ENCODE results near the gene FKBP1A.
A peak's percentile ranks its signal among the peaks of the same experiment; 100 is the strongest.

FKBP1A gene

GRCh38 chr20:1377341-1377871 is 15.4 kb downstream of the FKBP1A start:
- H3K4me2 ChIP-seq (ENCODE audit: low read length), result no peak overlapping the region
- peaks cover 13% of the 10 kb centered on the region for H3K4me1 ChIP-seq
- H3K27ac ChIP-seq, result peak overlapping the region; percentile 34
- H2AFZ ChIP-seq, result no peak overlapping the region
- TF ChIP-seq CTCF (IDR thresholded peaks at IDR 0.05), result no peak
- no peak overlapping the region for H3K4me3 ChIP-seq (ENCODE audit: low read depth, low read length)
- H3K9ac ChIP-seq, result no peak overlapping the region
- no peaks in the 10 kb centered on the region for H3K9me3 ChIP-seq (ENCODE audit: control insufficient read depth, low read length)
- no peaks in the 10 kb centered on the region for H3K27me3 ChIP-seq (ENCODE audit: control insufficient read depth, insufficient read depth, low read length)
- no peaks in the 10 kb centered on the region for H3K36me3 ChIP-seq (ENCODE audit: control insufficient read depth, insufficient read depth, low read length)
- H3K79me2 ChIP-seq, result peaks cover 21% of the 10 kb centered on the region

- H3K27ac ChIP-seq, result peak overlapping the region; percentile 34
- no peak overlapping the region for H3K4me3 ChIP-seq (ENCODE audit: low read depth, low read length)
- peaks cover 13% of the 10 kb centered on the region for H3K4me1 ChIP-seq
- H3K79me2 ChIP-seq, result peaks cover 13% of the 10 kb centered on the region
- TF ChIP-seq CTCF (IDR thresholded peaks at IDR 0.05), result no peak
- no peak overlapping the region for H2AFZ ChIP-seq
- H3K27me3 ChIP-seq (ENCODE audit: control insufficient read depth, insufficient read depth, low read length), result no peaks in the 10 kb centered on the region
- no peaks in the 10 kb centered on the region for H3K36me3 ChIP-seq (ENCODE audit: control insufficient read depth, insufficient read depth, low read length)
- H3K9me3 ChIP-seq (ENCODE audit: control insufficient read depth, low read length), result no peaks in the 10 kb centered on the region
- no peak overlapping the region for H3K9ac ChIP-seq
- H3K4me2 ChIP-seq (ENCODE audit: low read length), result no peak overlapping the region
Measured at GRCh38 chr20:1376408-1377270, 16.2 kb downstream of the FKBP1A start.

GRCh38 chr20:1376007-1376406 is 16.8 kb downstream of the FKBP1A start:
- Histone ChIP-seq H3K4me1 (peaks cover 10% of the 10 kb centered on the region), H3K4me2 (ENCODE audit: low read length) (no peak overlapping the region), H3K36me3 (ENCODE audit: control insufficient read depth, insufficient read depth, low read length) (no peaks in the 10 kb centered on the region), H3K9ac (no peak overlapping the region), H3K27ac (peak overlapping the region; percentile 34), H3K4me3 (ENCODE audit: low read depth, low read length) (no peak overlapping the region), H3K27me3 (ENCODE audit: control insufficient read depth, insufficient read depth, low read length) (no peaks in the 10 kb centered on the region), H3K9me3 (ENCODE audit: control insufficient read depth, low read length) (no peaks in the 10 kb centered on the region), H3K79me2 (peaks cover 16% of the 10 kb centered on the region), H2AFZ (no peak overlapping the region)
- no peak for TF ChIP-seq CTCF (IDR thresholded peaks at IDR 0.05)

DNA sequence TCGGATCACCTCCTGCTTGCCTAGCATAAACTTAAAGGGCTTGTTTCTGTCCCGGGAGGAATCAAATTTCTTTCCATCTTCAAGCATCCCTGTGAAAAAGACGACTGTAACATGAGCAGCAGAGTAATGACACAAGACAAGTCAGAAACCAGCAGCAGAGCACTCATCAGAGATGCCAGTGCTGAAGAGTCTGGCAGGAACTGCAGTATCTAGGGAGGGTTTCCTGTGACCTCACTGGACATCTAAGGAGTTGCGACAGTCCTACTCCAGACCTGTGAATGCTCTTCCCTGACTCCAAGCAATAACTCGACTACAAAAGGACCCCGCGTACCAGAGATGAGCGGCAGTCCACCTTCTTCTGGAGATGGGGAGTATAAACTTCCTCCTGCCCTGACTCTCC is 17.3 kb downstream of the FKBP1A start:
- Histone ChIP-seq H3K4me1 (peaks cover 10% of the 10 kb centered on the region), H3K36me3 (ENCODE audit: control insufficient read depth, insufficient read depth, low read length) (no peaks in the 10 kb centered on the region), H3K27ac (peak overlapping the region; percentile 34)

More for the DNA sequence above, 17.3 kb downstream of the FKBP1A start:
- Histone ChIP-seq H3K4me3 (ENCODE audit: low read depth, low read length) (no peak overlapping the region), H3K9me3 (ENCODE audit: control insufficient read depth, low read length) (no peaks in the 10 kb centered on the region), H3K27me3 (ENCODE audit: control insufficient read depth, insufficient read depth, low read length) (no peaks in the 10 kb centered on the region), H3K9ac (no peak overlapping the region), H2AFZ (no peak overlapping the region), H3K4me2 (ENCODE audit: low read length) (no peak overlapping the region), H3K79me2 (peaks cover 16% of the 10 kb centered on the region)
- TF ChIP-seq CTCF (IDR thresholded peaks at IDR 0.05), result no peak

Measured in parathyroid adenoma (tissue), 2 donors.